ENCODE measurements around the gene TAF12. TPM values are rescaled to one million over a fixed set of nuclear protein-coding genes. Genes with fewer than 3 reads are reported as not detected.
A peak's percentile ranks its signal among the peaks of the same experiment; 100 is the strongest.
"Not testable (repeated sequence)": the region's sequence is repeated elsewhere in the genome, so short reads cannot be mapped to it uniquely, and the experiment has no call there.

The TAF12 gene
- total RNA-seq, 4 donors from 2014 or later, result 13.8 to 19.5 (median 15.2) TPM

DNA sequence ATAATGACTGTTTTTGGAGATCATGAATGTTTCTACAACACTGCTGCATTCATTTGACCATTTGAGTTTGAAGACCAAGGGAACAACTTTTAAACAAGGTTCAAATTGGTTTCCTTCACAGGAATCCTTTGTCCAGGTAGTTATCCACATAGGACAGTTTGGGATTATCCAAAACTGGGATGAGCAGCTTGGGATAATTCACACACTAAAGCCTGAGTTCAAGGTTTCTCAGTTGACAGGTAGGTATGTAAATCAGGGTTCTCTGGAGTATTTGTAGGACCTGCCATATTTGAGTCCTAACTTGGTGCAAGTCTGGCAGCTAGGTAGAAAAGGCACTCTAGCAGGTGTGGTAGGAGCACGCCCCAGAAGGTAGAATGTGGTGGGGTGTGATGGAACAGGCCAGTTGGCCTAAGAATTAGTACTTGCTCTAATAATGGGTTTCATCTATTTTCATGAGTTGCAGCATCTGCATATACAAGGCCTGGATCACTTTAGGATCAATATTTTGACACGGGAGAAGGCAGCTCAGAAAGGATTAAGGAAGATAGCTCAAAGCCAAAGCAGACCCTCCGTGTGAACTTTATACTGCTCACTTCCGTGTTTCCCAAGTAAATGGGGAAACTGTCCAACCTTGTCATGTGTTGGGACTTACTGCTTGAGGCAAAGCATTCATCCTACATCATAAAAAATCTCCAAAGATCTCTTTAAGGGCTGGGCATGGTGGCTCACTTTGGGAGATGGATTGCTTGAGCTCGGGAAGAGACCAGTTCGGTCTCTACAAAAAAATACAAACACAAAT lies 64.9 kb downstream of the TAF12 start:
- WGBS, 2 donors (ENCODE audit: low coverage in 1 of 2), result 56 to 57% methylated on average over 3 to 6 of the region's 6 CpGs
- Histone ChIP-seq H3K27ac (no peak overlapping the region), H3K27me3 (no peaks in the 10 kb centered on the region), H3K9me3 (no peaks in the 10 kb centered on the region), H3K36me3 (peaks cover 0 to 29% (median 13%) of the 10 kb centered on the region in 4 donors), H3K4me3 (no peak overlapping the region), H3K4me1 (peaks cover 11 to 27% (median 19%) of the 10 kb centered on the region in 4 donors)
- TF ChIP-seq POLR2A (IDR thresholded peaks at IDR 0.05), result peak; percentile 6
- peak in 2 of 3 donors; percentile 5 to 17 for TF ChIP-seq POLR2AphosphoS5 (IDR thresholded peaks at IDR 0.05)
- no peak for TF ChIP-seq EP300 (IDR thresholded peaks at IDR 0.05; ENCODE audit: low read depth)
- no peak for DNase-seq
- intact Hi-C loops (cut with DNase I; ENCODE audit: low total_unique reads) (no loop called here), in situ Hi-C loops (cut with MboI; ENCODE audit: low pct_ligation_motif_present in 1 of 4, low pct_unique_long_range_greater_than_20kb in 1 of 4, low sequenced_read_pairs in 3 of 4) (no loop called here)

DNA sequence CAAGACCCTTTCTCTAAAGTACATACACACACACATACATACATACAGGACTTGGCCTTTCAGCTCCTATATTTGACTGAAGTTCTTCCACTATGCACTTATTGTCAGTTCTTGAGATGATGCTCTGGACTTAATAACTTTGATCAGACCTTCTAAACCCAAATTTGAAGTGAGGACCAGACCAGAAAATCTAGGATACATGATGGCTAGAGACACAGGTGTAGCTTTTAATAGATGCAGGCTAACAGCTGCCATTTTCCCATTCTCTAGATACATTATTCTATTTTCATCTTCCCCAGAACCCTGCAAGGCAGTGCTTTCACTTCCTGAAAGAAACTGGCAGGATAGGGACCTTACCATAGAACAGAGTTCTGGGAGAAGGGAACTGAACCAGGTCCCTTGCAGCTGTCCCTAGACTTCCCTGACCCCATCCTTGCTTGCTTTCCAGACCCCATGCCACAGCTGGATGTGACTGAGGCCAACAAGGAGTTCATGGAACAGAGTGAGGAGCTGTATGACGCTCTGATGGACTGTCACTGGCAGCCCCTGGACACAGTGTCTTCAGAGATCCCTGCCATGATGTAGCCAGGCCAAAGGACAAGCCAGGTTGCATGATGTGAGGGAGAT lies 65.7 kb downstream of the TAF12 start:
- no peaks in the 10 kb centered on the region for H3K9me3 ChIP-seq
- no peaks in the 10 kb centered on the region for H3K27me3 ChIP-seq

GRCh38 chr1:28573564-28573963 lies 69.3 kb downstream of the TAF12 start:
- H3K36me3 ChIP-seq, result peaks cover 0 to 44% (median 23%) of the 10 kb centered on the region in 4 donors

More for the DNA sequence above, 65.7 kb downstream of the TAF12 start:
- Histone ChIP-seq H3K36me3 (peaks cover 0 to 34% (median 18%) of the 10 kb centered on the region in 4 donors), H3K4me3 (no peak overlapping the region), H3K4me1 (peaks cover 11 to 20% (median 16%) of the 10 kb centered on the region in 4 donors), H3K27ac (no peak overlapping the region)
- intact Hi-C loops (cut with DNase I; ENCODE audit: low total_unique reads), result no loop called here
- DNase-seq, result no peak
- no peak for TF ChIP-seq CTCF (IDR thresholded peaks at IDR 0.05)
- TF ChIP-seq EP300 (IDR thresholded peaks at IDR 0.05; ENCODE audit: low read depth), result no peak
- no peak for TF ChIP-seq POLR2A (IDR thresholded peaks at IDR 0.05)
- no peak for TF ChIP-seq POLR2AphosphoS5 (IDR thresholded peaks at IDR 0.05)
- in situ Hi-C loops (cut with MboI; ENCODE audit: low pct_ligation_motif_present in 1 of 4, low pct_unique_long_range_greater_than_20kb in 1 of 4, low sequenced_read_pairs in 3 of 4), result no loop called here
- WGBS, 2 donors (ENCODE audit: low coverage in 1 of 2), result 90% methylated on average over 1 of the region's 1 CpG; no CpG with 5 or more reads in 1 of the 2 donors

DNA sequence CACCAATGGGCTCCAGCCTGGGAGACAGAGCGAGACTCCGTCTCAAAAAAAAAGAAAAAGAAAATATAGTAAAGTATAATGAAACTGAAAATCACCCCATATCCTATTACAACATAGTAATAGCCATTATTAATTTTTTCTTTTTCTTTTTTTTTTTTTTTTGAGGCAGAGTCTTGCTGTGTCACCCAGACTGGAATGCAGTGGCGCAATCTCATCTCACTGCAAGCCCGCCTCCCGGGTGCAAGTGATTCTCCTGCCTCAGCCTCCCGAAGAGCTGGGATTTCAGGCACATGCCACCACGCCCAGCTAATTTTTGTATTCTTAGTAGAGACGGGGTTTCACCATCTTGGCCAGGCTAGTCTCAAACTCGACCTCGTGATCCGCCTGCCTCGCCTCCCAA lies 70.0 kb downstream of the TAF12 start:
- H3K4me1 ChIP-seq; H3K27me3 ChIP-seq; H3K9me3 ChIP-seq; in situ Hi-C loops (cut with MboI; ENCODE audit: low pct_ligation_motif_present in 1 of 4, low pct_unique_long_range_greater_than_20kb in 1 of 4, low sequenced_read_pairs in 3 of 4); H3K27ac ChIP-seq; DNase-seq; H3K4me3 ChIP-seq; intact Hi-C loops (cut with DNase I; ENCODE audit: low total_unique reads): not testable (repeated sequence)
- peaks cover 0 to 44% (median 23%) of the 10 kb centered on the region in 4 donors for H3K36me3 ChIP-seq
- 76 to 92% methylated on average over 2 to 12 of the region's 12 CpGs for WGBS, 2 donors (ENCODE audit: low coverage in 1 of 2)

More at GRCh38 chr1:28573564-28573963, 69.3 kb downstream of the TAF12 start:
- Histone ChIP-seq H3K4me1 (no peaks in the 10 kb centered on the region), H3K27ac (no peak overlapping the region), H3K4me3 (no peak overlapping the region), H3K9me3 (no peaks in the 10 kb centered on the region), H3K27me3 (no peaks in the 10 kb centered on the region)
- intact Hi-C loops (cut with DNase I; ENCODE audit: low total_unique reads), result no loop called here
- TF ChIP-seq POLR2AphosphoS5 (IDR thresholded peaks at IDR 0.05), result no peak
- TF ChIP-seq CTCF (IDR thresholded peaks at IDR 0.05), result no peak
- no peak for TF ChIP-seq POLR2A (IDR thresholded peaks at IDR 0.05)
- TF ChIP-seq EP300 (IDR thresholded peaks at IDR 0.05; ENCODE audit: low read depth), result no peak
- 93 to 95% methylated on average over 11 of the region's 11 CpGs for WGBS, 2 donors (ENCODE audit: low coverage in 1 of 2)
- DNase-seq, result no peak
- in situ Hi-C loops (cut with MboI; ENCODE audit: low pct_ligation_motif_present in 1 of 4, low pct_unique_long_range_greater_than_20kb in 1 of 4, low sequenced_read_pairs in 3 of 4), result no loop called here

- WGBS, 2 donors (ENCODE audit: low coverage in 1 of 2), result 94% methylated on average over 2 to 4 of the region's 4 CpGs
- intact Hi-C loops (cut with DNase I; ENCODE audit: low total_unique reads) (no loop called here), in situ Hi-C loops (cut with MboI; ENCODE audit: low pct_ligation_motif_present in 1 of 4, low pct_unique_long_range_greater_than_20kb in 1 of 4, low sequenced_read_pairs in 3 of 4) (no loop called here)
- no peaks in the 10 kb centered on the region for H3K27me3 ChIP-seq
- no peak overlapping the region for H3K27ac ChIP-seq
- no peaks in the 10 kb centered on the region for H3K9me3 ChIP-seq
- no peak for TF ChIP-seq POLR2A (IDR thresholded peaks at IDR 0.05)
- no peak for TF ChIP-seq POLR2AphosphoS5 (IDR thresholded peaks at IDR 0.05)
- DNase-seq, result no peak
- H3K4me1 ChIP-seq, result no peaks in the 10 kb centered on the region
- H3K4me3 ChIP-seq, result no peak overlapping the region
- H3K36me3 ChIP-seq, result peaks cover 0 to 43% (median 21%) of the 10 kb centered on the region in 4 donors
Observed at GRCh38 chr1:28571911-28572310, 71.0 kb downstream of the TAF12 start.

All from transverse colon (tissue), 4 donors.